SK-N-SH (cell line): ENCODE measurements around the gene PDGFA.

Source experiments
- CTCF ChIP-seq: fragments of 200-600 bp; sonication (generic); IDR thresholded peaks from 2 replicates; pipeline ENCODE4 v1.6.1; 2017; ENCODE audit warnings: antibody characterized with exemption, mild to moderate bottlenecking, moderate library complexity
- EP300 ChIP-seq, 2 experiments: IDR thresholded peaks; 2 replicates each; pipeline versions ENCODE4 v1.4.0 to v1.6.1; 2012; ENCODE audit warnings: borderline replicate concordance in 1 of 2, low read depth in 1 of 2, low read length in 1 of 2
- MAX ChIP-seq: IDR thresholded peaks from 2 replicates; pipeline ENCODE4 v1.4.0; 2012; ENCODE audit warnings: low read depth
- POLR2AphosphoS5 ChIP-seq: IDR thresholded peaks from 2 replicates; pipeline ENCODE4 v1.6.1; 2012; ENCODE audit warnings: low read depth, low read length
- SIN3A ChIP-seq: IDR thresholded peaks from 2 replicates; pipeline ENCODE4 v1.6.1; 2012; ENCODE audit warnings: low read depth, mild to moderate bottlenecking, low read length, moderate library complexity, borderline replicate concordance
- USF2 ChIP-seq: fragments of 150-350 bp; IDR thresholded peaks from 2 replicates; pipeline ENCODE4 v1.6.1; 2017; ENCODE audit warnings: antibody characterized with exemption, low read length, low read depth, borderline replicate concordance

- TF ChIP-seq POLR2AphosphoS5 (no peak), CTCF (no peak), SIN3A (no peak), USF2 (no peak), MAX (no peak), EP300 (IDR thresholded peaks at IDR 0.05; ENCODE audit: borderline replicate concordance in 1 of 2, low read depth in 1 of 2, low read length in 1 of 2) (no peak)
Measured at GRCh38 chr7:462173-463103, 57.2 kb downstream of the PDGFA start.
